Heart right ventricle (tissue), 16 donors: ENCODE data around the gene C1QTNF4. TPM values are rescaled to one million over a fixed set of nuclear protein-coding genes. Genes with fewer than 3 reads are reported as not detected.
"Not testable (repeated sequence)": the region's sequence is repeated elsewhere in the genome, so short reads cannot be mapped to it uniquely, and the experiment has no call there.

Experiments used
- ATAC-seq, 8 donors: fragments of 200-7000 bp; cut with Tn5 transposase; one replicate each; pipeline ENCODE4 v1.9.1; 2020; ENCODE audit warnings: mild to moderate bottlenecking in 8 of 8, moderate library complexity in 8 of 8, moderate number of reproducible peaks in 1 of 8
- DNase-seq, 2 donors: peaks; one replicate each; pipeline ENCODE4 v3.0.0-alpha.2; 2020
- H3K27ac ChIP-seq, 10 donors: fragments of 200-600 bp; sonication (generic) in 2 of 10; one replicate each; pipeline versions ENCODE4 v1.5.0 to v1.8.0; 2020 to 2022; ENCODE audit warnings: mild to moderate bottlenecking in 3 of 10
- H3K27me3 ChIP-seq, 7 donors: fragments of 200-600 bp; one replicate each; pipeline ENCODE4 v1.8.0; 2021 to 2022; ENCODE audit warnings: mild to moderate bottlenecking in 2 of 7
- H3K36me3 ChIP-seq, 9 donors: fragments of 200-600 bp; sonication (generic) in 1 of 9; one replicate each; pipeline versions ENCODE4 v1.5.0 to v1.8.0; 2020 to 2022; ENCODE audit warnings: mild to moderate bottlenecking in 2 of 9
- H3K4me1 ChIP-seq, 9 donors: fragments of 200-600 bp; sonication (generic) in 1 of 9; one replicate each; pipeline versions ENCODE4 v1.5.0 to v1.8.0; 2020 to 2022; ENCODE audit warnings: mild to moderate bottlenecking in 4 of 9
- H3K4me3 ChIP-seq, 10 donors: fragments of 200-600 bp; sonication (generic) in 2 of 10; one replicate each; pipeline versions ENCODE4 v1.5.0 to v1.8.0; 2020 to 2022; ENCODE audit warnings: mild to moderate bottlenecking in 7 of 10, moderate library complexity in 2 of 10
- H3K9me3 ChIP-seq, 11 donors: fragments of 200-600 bp in 10 of 11; sonication (generic) in 2 of 11; one replicate each; pipeline versions ENCODE4 v1.5.0 to v1.8.0; 2013 to 2022; ENCODE audit warnings: mild to moderate bottlenecking in 2 of 11, control low read depth in 1 of 11, moderate library complexity in 1 of 11
- WGBS, 2 donors: extraction: QIAGEN DNeasy Blood & Tissue Kit; methylation state at CpG; one replicate each; pipeline ENCODE4 v1.1.7; 2013; ENCODE audit warnings: inconsistent platforms in 1 of 2; 5-methylcytosine and 5-hydroxymethylcytosine counted together
- intact Hi-C, 10 donors: fragments of 100-400 bp; cut with DNase I; formaldehyde crosslinking; loops; one replicate each; pipeline versions ENCODE4 v1.11.1 to v1.14.2; 2022
- polyA plus RNA-seq, 2 donors: library from polyadenylated mRNA; stranded (reverse); fragments of 200-250 nt; gene quantifications; one replicate each; pipeline ENCODE4 v1.2.3, GENCODE V29; 2013
- total RNA-seq, 10 donors: library from RNA; stranded (reverse); fragmentation: NEBNext Ultra II Directional in 3 of 10; extraction: Animal tissue kit (Norgen Biotek cat#: 25700) in 3 of 10; gene quantifications; one replicate each; pipeline versions ENCODE4 v1.2.1 to v1.2.4, GENCODE V29; 2021 to 2023
- TF ChIP-seq, protein P1 (sequence below), 9 donors: fragments of 200-600 bp; sonication (generic) in 2 of 9; IDR thresholded peaks; one replicate each; pipeline versions ENCODE4 v1.5.0 to v1.8.0; 2021 to 2022; ENCODE audit warnings: antibody characterized with exemption in 9 of 9, mild to moderate bottlenecking in 5 of 9, moderate library complexity in 1 of 9
- donor health status: Arrhythmogenic right ventricular cardiomyopathy.
- donor health status: ischemic (EF 13 %, LVEDD 7.1; RV severe dilation, severe dysfunction).
- donor health status: healthy with polysubstance abuse.
- donor health status: DM: no; HTN: yes; CAD: no.
- donor health status: DM: no; HTN: no; CAD: no.
- donor health status: ischemic (EF 25% LVEDD 6.9; RV normal size, moderate dysfunction).
- donor health status: ischemic (EF 25% LVEDD 5.7; RV mildly dilated, moderate dysfunction).
- donor health status: healthy.
- donor health status: DM: yes; HTN: yes; CAD: no.
- donor health status: Ischemic cardiomyopathy.
- donor health status: ischemic (EF 35%, LVEDD 5.7; RV mildly dilated, moderate dysfunction).
- donor health status: nonischemic (EF 11% LVEDD 7.7; RV severe dilation, severe dysfunction).
- donor health status: DM: yes; HTN: yes; CAD: no.
- donor health status: PGD.
- donor health status: ischemic (EF 29% LVEDD 5.4; RV normal size, mild dysfunction).
- donor health status: nonischemic (EF 23%, LVEDD 6.1; RV moderate dilation, normal function).

C1QTNF4 gene
- total and polyA plus RNA-seq, 12 donors: 0.15 to 1.4 (median 0.42) TPM; not detected in 1

DNA sequence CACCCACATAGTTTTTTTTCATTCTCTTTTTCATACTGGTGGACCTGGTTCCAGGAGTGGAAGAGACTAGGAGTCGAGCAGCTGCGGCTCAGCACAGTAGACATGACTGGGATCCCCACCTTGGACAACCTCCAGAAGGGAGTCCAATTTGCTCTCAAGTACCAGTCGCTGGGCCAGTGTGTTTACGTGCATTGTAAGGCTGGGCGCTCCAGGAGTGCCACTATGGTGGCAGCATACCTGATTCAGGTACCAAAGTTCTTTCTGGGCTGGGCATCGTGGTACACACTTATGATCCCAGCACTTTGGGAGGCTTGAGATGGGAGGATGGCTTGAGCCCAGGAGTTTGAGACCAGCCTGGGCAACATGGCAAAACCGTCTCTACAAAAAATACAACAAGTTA, 24.6 kb downstream of the C1QTNF4 start:
- H3K27ac ChIP-seq: no peak overlapping the region
- no peak overlapping the region for H3K4me3 ChIP-seq
- no peak for DNase-seq
- TF ChIP-seq, protein P1, sequence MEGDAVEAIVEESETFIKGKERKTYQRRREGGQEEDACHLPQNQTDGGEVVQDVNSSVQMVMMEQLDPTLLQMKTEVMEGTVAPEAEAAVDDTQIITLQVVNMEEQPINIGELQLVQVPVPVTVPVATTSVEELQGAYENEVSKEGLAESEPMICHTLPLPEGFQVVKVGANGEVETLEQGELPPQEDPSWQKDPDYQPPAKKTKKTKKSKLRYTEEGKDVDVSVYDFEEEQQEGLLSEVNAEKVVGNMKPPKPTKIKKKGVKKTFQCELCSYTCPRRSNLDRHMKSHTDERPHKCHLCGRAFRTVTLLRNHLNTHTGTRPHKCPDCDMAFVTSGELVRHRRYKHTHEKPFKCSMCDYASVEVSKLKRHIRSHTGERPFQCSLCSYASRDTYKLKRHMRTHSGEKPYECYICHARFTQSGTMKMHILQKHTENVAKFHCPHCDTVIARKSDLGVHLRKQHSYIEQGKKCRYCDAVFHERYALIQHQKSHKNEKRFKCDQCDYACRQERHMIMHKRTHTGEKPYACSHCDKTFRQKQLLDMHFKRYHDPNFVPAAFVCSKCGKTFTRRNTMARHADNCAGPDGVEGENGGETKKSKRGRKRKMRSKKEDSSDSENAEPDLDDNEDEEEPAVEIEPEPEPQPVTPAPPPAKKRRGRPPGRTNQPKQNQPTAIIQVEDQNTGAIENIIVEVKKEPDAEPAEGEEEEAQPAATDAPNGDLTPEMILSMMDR (IDR thresholded peaks at IDR 0.05): no peak
- WGBS, 2 donors: 96 to 97% methylated on average over 7 of the region's 7 CpGs
- intact Hi-C loops: loop anchor here in 1 of 10 donors (5.0 kb wide), 1 partner anchor 38 kb away; no protein-coding TSS in a partner anchor
- peaks cover 22 to 56% (median 34%) of the 10 kb centered on the region in 9 donors for H3K4me1 ChIP-seq
- no peaks in the 10 kb centered on the region for H3K27me3 ChIP-seq
- no peak for ATAC-seq
- no peaks in the 10 kb centered on the region for H3K9me3 ChIP-seq
- peaks cover 0 to 62% (median 20%) of the 10 kb centered on the region in 9 donors for H3K36me3 ChIP-seq

DNA sequence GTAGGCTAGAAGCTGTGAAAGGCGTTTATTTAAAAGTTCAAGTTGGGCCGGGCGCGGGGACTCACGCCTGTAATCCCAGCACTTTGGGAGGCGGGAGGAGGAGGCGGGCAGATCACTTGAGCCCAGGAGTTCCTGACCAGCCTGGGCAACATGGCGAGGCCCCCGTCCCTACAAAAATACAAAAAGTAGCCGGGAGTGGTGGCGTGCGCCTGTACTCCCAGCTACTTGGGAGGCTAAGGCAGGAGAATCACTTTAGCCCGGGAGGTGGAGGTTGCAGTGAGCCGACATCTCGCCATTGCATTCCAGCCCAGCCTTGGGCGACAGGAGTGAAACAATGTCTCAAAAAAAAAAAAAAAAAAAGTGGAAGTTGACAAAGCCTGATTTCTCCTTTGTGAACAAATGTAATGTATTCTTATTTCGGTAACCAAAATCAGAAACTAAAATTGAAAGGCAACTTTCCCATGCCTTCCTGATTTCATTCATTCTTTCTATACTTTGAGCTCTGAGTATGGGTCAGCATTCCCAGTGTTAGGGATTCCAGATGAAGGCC, 28.0 kb downstream of the C1QTNF4 start:
- peak overlapping the region in 9 of 10 donors; percentile 67 to 91 (median 86) for H3K27ac ChIP-seq
- no peaks in the 10 kb centered on the region for H3K9me3 ChIP-seq
- TF ChIP-seq, protein P1 (IDR thresholded peaks at IDR 0.05): no peak
- peaks cover 5 to 33% (median 18%) of the 10 kb centered on the region in 9 donors for H3K4me1 ChIP-seq
- 40 to 47% methylated on average over 17 of the region's 17 CpGs for WGBS, 2 donors
- intact Hi-C loops: no loop called here
- DNase-seq: no peak
- no peaks in the 10 kb centered on the region for H3K27me3 ChIP-seq
- ATAC-seq: peak in 1 of 8 donors; percentile 4
- peak overlapping the region; percentile 75 to 99 (median 92) for H3K4me3 ChIP-seq
- peaks cover 0 to 28% (median 3%) of the 10 kb centered on the region in 9 donors for H3K36me3 ChIP-seq

DNA sequence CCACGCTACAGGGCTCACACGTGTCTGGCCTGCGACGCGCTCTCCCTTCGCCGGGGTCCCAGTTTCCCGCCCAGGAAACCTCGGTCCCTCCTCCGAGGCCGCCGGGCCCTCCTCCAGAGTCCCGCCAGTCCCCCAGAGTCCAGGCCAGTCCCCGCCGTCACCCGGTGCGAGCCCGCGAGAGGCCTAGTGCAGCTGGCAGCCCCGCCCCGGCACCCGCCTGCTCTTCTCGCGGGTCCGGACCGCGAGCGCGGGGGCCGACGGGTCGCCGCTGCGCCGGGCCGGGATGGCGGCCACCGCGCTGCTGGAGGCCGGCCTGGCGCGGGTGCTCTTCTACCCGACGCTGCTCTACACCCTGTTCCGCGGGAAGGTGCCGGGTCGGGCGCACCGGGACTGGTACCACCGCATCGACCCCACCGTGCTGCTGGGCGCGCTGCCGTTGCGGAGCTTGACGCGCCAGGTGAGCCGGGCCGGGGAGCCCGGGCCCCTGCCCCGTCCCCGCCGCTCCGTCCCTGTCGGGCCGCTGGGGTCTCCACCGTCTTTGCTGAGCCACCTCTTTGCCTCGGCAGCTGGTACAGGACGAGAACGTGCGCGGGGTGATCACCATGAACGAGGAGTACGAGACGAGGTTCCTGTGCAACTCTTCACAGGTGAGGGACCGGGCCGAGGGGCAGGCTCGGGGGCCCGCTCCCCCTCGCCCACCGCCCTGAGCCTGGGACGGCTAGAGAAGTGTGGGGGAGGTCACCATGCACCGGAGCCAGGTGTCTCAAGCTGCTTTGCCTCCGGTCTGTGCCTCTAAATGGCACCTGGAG, 28.7 kb downstream of the C1QTNF4 start, which contains the start of gene PTPMT1:
TSS of gene PTPMT1 (plus strand) at position 260 of the 809 bp plus-strand sequence. CDS start at position 284, 24 bp downstream.
- peaks cover 0 to 22% (median 0%) of the 10 kb centered on the region in 9 donors for H3K36me3 ChIP-seq
- peak; percentile 94 to 98 (median 96) for ATAC-seq
- peaks cover 5 to 26% (median 14%) of the 10 kb centered on the region in 9 donors for H3K4me1 ChIP-seq
- WGBS, 2 donors: 1% methylated on average over 68 to 86 of the region's 86 CpGs
- peak within 1 kb of the TSS in 9 of 10 donors; percentile 67 to 91 (median 86) for H3K27ac ChIP-seq
- peak; percentile 75 to 81 for DNase-seq
- TF ChIP-seq, protein P1 (IDR thresholded peaks at IDR 0.05): no peak
- intact Hi-C loops: no loop called here
- no peaks in the 10 kb centered on the region for H3K27me3 ChIP-seq
- H3K9me3 ChIP-seq: no peaks in the 10 kb centered on the region
- peak within 1 kb of the TSS; percentile 75 to 99 (median 92) for H3K4me3 ChIP-seq

DNA sequence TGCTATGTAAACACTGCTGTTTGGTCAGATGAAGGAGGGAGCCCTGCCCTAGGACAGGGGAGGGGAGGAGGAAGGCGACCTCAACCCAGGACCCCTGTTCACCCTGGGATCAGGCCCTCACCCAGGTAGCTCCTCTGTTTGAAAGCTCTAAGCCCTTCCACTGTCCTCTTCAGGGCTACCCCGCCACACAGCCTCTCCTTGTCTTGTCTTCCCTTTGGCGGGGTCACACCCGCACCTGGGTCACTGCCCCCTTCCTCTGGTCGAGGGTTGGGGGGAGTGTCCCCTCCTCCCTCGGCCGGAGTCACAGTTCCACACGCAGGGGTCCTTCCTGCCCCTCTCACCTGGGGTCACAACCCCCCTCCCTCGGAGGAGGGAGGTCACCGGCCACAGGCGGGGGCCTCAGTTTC, 29.3 kb downstream of the C1QTNF4 start:
- H3K36me3 ChIP-seq: peaks cover 0 to 18% (median 0%) of the 10 kb centered on the region in 9 donors
- peaks cover 5 to 25% (median 14%) of the 10 kb centered on the region in 9 donors for H3K4me1 ChIP-seq
- ATAC-seq (peak in 7 of 8 donors; percentile 4 to 43 (median 23)), DNase-seq (no peak)
- H3K27me3 ChIP-seq: no peaks in the 10 kb centered on the region
- WGBS, 2 donors: 14 to 16% methylated on average over 11 of the region's 11 CpGs
- TF ChIP-seq, protein P1 (IDR thresholded peaks at IDR 0.05): no peak
- no peaks in the 10 kb centered on the region for H3K9me3 ChIP-seq
- intact Hi-C loops: no loop called here
- H3K4me3 ChIP-seq: peak overlapping the region; percentile 75 to 99 (median 92)
- peak overlapping the region in 9 of 10 donors; percentile 67 to 91 (median 86) for H3K27ac ChIP-seq

DNA sequence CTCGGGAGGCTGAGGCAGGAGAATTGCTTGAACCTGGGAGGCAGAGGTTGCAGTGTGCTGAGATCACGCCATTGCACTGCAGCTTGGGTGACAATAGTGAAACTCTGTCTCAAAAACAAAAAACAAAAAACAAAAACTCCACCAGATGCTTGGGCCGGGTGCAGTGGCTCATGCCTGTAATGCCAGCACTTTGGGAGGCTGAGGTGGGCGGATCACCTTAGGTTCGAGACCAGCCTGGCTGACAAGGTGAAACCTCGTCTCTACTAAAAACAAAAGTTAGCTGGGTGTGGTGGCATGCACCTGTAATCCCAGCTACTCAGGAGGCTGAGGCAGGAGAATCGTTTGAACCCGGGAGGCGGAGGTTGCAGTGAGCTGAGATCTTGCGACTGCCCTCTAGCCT, 29.8 kb downstream of the C1QTNF4 start:
- H3K4me3 ChIP-seq: peak overlapping the region in 2 of 10 donors; percentile 75 to 98
- DNase-seq, H3K27me3 ChIP-seq, intact Hi-C loops, H3K27ac ChIP-seq, ATAC-seq, H3K9me3 ChIP-seq: not testable (repeated sequence)
- H3K36me3 ChIP-seq: peaks cover 0 to 12% (median 0%) of the 10 kb centered on the region in 9 donors
- H3K4me1 ChIP-seq: peaks cover 5 to 25% (median 14%) of the 10 kb centered on the region in 9 donors
- 98% methylated on average over 10 of the region's 10 CpGs for WGBS, 2 donors

DNA sequence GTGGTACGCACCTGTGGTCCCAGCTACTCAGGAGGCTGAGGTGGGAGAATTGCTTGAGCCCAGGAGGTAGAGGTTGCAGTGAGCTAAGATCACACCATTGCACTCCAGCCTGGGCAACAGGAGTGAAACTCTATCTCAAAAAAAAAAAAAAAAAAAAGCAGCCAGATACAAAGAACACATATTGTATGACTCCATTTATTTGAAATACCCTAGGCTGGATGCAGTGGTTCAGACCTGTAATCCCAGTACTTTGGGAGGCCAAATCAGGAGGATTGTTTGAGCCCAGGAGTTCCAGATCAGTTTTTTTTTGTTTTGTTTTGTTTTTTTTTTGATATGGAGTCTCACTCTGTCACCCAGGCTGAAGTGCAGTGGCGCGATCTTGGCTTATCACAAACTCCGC, 31.8 kb downstream of the C1QTNF4 start:
- H3K4me3 ChIP-seq, DNase-seq, intact Hi-C loops, H3K36me3 ChIP-seq, H3K27ac ChIP-seq, H3K9me3 ChIP-seq, H3K27me3 ChIP-seq, ATAC-seq: not testable (repeated sequence)
- peaks cover 5 to 25% (median 14%) of the 10 kb centered on the region in 9 donors for H3K4me1 ChIP-seq
- WGBS, 2 donors: 93 to 95% methylated on average over 4 of the region's 4 CpGs
